GM21423 (cell line): ENCODE measurements around the gene EXOC3L2.
"Not testable (repeated sequence)": the region's sequence is repeated elsewhere in the genome, so short reads cannot be mapped to it uniquely, and the experiment has no call there.

Experiments used
- ATAC-seq: cut with Tn5 transposase; IDR thresholded peaks from one replicate; pipeline ENCODE4 v1.9.1; 2021; ENCODE audit warnings: mild to moderate bottlenecking, moderate library complexity; ENCODE audit not compliant: unreplicated experiment

Gene EXOC3L2

GRCh38 chr19:45256836-45257235, 11.6 kb upstream of the EXOC3L2 start:
- ATAC-seq: no peak

GRCh38 chr19:45255611-45256157, 10.5 kb upstream of the EXOC3L2 start:
- ATAC-seq: no peak

GRCh38 chr19:45254044-45254531, 8.9 kb upstream of the EXOC3L2 start:
- no peak for ATAC-seq

- no peak for ATAC-seq
Measured at GRCh38 chr19:45253396-45254027, 8.3 kb upstream of the EXOC3L2 start.

- no peak for ATAC-seq
Measured at GRCh38 chr19:45251452-45252354, 6.5 kb upstream of the EXOC3L2 start.

- peak; percentile 48 for ATAC-seq
Measured at GRCh38 chr19:45250832-45251451, 5.7 kb upstream of the EXOC3L2 start, which contains the start of gene MARK4. MARK4 (plus strand) TSS chr19:45251271; CDS start chr19:45251589, 318 bp downstream.

GRCh38 chr19:45250216-45250831, 5.1 kb upstream of the EXOC3L2 start:
- ATAC-seq: no peak

GRCh38 chr19:45249261-45250033, 4.2 kb upstream of the EXOC3L2 start:
- ATAC-seq: no peak

- no peak for ATAC-seq
Measured at GRCh38 chr19:45247136-45247535, 1.9 kb upstream of the EXOC3L2 start.

GRCh38 chr19:45245826-45246225, 619 bp upstream of the EXOC3L2 start:
- no peak for ATAC-seq

GRCh38 chr19:45244133-45244794, 943 bp downstream of the EXOC3L2 start:
- no peak for ATAC-seq

- ATAC-seq: no peak
Measured at GRCh38 chr19:45243144-45243732, 2.0 kb downstream of the EXOC3L2 start.

GRCh38 chr19:45238556-45238955, 6.7 kb downstream of the EXOC3L2 start:
- no peak for ATAC-seq

GRCh38 chr19:45235485-45235884, 9.7 kb downstream of the EXOC3L2 start:
- ATAC-seq: no peak

- no peak for ATAC-seq
Measured at GRCh38 chr19:45234089-45234869, 10.9 kb downstream of the EXOC3L2 start.

GRCh38 chr19:45231891-45232290, 13.3 kb downstream of the EXOC3L2 start:
- no peak for ATAC-seq

GRCh38 chr19:45229056-45229455, 16.2 kb downstream of the EXOC3L2 start:
- ATAC-seq: not testable (repeated sequence)

- no peak for ATAC-seq
Measured at GRCh38 chr19:45224645-45225044, 20.6 kb downstream of the EXOC3L2 start.
